Aorta (tissue), 5 donors: ENCODE results near the gene COTL1. TPM values are rescaled to one million over a fixed set of nuclear protein-coding genes. Genes with fewer than 3 reads are reported as not detected.

Experiments used
- ATAC-seq: fragments of 200-7000 bp; cut with Tn5 transposase; one replicate; pipeline ENCODE4 v1.9.1; 2022; ENCODE audit warnings: moderate library complexity; ENCODE audit not compliant: low FRiP score
- DNase-seq, 2 donors: peaks; one replicate each; pipeline ENCODE4 v3.0.0-alpha.2; 2020
- H3K27ac ChIP-seq, 2 donors: one replicate each; pipeline ENCODE4 v1.5.1; 2013; ENCODE audit warnings: low read length in 2 of 2, mild to moderate bottlenecking in 2 of 2, moderate library complexity in 2 of 2, control low read depth in 1 of 2, inconsistent platforms in 1 of 2, low read depth in 1 of 2
- H3K27me3 ChIP-seq, 2 donors: one replicate each; pipeline ENCODE4 v1.6.1; 2013; ENCODE audit warnings: control low read depth in 1 of 2, low read length in 1 of 2, mild to moderate bottlenecking in 1 of 2, moderate library complexity in 1 of 2; ENCODE audit not compliant: insufficient read depth in 2 of 2, control insufficient read depth in 1 of 2
- H3K36me3 ChIP-seq, 2 donors: one replicate each; pipeline ENCODE4 v1.6.1; 2013; ENCODE audit warnings: control low read depth in 1 of 2, low read length in 1 of 2, mild to moderate bottlenecking in 1 of 2; ENCODE audit not compliant: insufficient read depth in 2 of 2, control insufficient read depth in 1 of 2
- H3K4me1 ChIP-seq, 2 donors: one replicate each; pipeline ENCODE4 v1.6.1; 2013; ENCODE audit warnings: low read length in 2 of 2, control low read depth in 1 of 2, mild to moderate bottlenecking in 1 of 2, moderate library complexity in 1 of 2; ENCODE audit not compliant: insufficient read depth in 2 of 2, control insufficient read depth in 1 of 2
- H3K4me3 ChIP-seq, 2 donors: one replicate each; pipeline ENCODE4 v1.5.1; 2013; ENCODE audit warnings: low read length in 2 of 2, control low read depth in 1 of 2, mild to moderate bottlenecking in 1 of 2
- H3K9me3 ChIP-seq: one replicate; pipeline ENCODE4 v1.6.1; 2013; ENCODE audit warnings: mild to moderate bottlenecking, low read length; ENCODE audit not compliant: control insufficient read depth
- WGBS, 2 donors: extraction: QIAGEN DNeasy Blood & Tissue Kit; methylation state at CpG; one replicate each; pipeline ENCODE4 v1.1.7; 2013; 5-methylcytosine and 5-hydroxymethylcytosine counted together
- intact Hi-C, 2 donors: fragments of 100-400 bp; cut with DNase I; formaldehyde crosslinking; loops; one replicate each; pipeline versions ENCODE4 v1.14.2 to v1.15.0; 2022
- polyA plus RNA-seq, 2 donors: library from polyadenylated mRNA; stranded (reverse); fragments of 200-250 nt; gene quantifications; one replicate each; pipeline ENCODE4 v1.2.3, GENCODE V29; 2013
- total RNA-seq, 2 donors: library from RNA; stranded (reverse); fragmentation: NEBNext Ultra II Directional; extraction: Animal tissue kit (Norgen Biotek cat#: 25700); gene quantifications; one replicate each; pipeline ENCODE4 v1.2.1, GENCODE V29; 2021
- donor health status: healthy with polysubstance abuse.
- donor health status: Bipolar disorder and iron deficiency.
- donor health status: DM: no; HTN: no; CAD: no.
- donor health status: DM: no; HTN: no; CAD: no.
- donor health status: DM: yes; HTN: yes; CAD: no.

The COTL1 gene
- total and polyA plus RNA-seq, 4 donors: 22.8 to 69.9 (median 60.0) TPM

DNA sequence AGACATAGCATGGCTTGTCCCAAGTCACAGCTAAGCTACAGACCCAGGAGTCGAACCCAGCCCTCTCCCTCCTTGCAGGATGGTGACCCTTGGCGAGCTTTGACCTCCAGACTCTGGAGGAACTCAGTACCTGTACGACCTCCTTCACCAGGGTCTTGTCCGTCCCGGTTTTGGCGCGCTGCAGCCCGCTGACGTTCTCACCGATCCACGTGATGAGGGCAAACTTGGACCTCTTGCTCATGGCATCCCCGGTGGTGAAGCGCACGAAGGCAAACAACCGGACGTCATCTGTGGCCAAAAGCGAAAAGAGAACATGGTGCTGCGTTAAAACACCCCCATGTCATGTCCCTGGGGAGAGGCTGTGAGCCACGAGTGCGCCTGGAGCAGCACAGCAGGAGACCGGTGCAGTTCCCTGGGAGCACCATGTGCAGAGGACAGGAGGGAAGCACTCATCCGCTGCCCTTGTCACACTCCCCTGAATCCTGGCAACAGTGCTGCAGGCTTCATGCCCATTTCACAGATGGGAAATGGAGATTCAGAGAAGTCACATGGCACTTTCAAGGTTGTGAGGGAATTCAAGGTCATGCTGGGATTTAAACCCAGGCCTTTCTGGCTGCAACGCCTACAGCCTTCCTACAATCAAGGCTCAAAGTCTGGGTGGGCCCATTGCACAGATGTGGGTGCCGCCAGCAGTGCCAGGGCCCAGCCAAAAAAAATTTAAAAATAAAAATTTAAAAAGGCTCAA, 27.7 kb downstream of the COTL1 start:
- ATAC-seq (no peak), DNase-seq (peak in 1 of 2 donors; percentile 19)
- Histone ChIP-seq H3K27ac (no peak overlapping the region), H3K27me3 (no peaks in the 10 kb centered on the region), H3K4me1 (no peaks in the 10 kb centered on the region), H3K4me3 (no peak overlapping the region), H3K9me3 (no peaks in the 10 kb centered on the region), H3K36me3 (no peaks in the 10 kb centered on the region)
- 95 to 96% methylated on average over 24 of the region's 24 CpGs for WGBS, 2 donors
- intact Hi-C loops: no loop called here

DNA sequence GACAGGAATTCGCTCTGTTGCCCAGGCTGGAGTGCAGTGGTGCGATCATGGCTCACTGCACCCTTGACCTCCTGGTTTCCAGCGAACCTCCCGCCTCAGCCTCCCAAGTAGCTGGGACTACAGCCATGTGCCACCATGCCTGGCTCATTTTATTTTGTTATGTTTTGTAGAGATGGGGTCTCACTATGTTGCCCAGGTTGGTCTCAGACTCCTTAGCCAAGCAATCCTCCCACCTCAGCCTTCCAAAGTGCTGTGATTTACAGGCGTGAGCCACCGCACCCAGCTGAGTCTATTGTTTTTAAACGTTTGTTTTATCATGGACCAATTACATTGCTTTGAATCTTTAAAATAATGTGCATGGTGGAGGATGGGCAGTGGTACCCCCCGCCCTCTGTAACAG, 28.9 kb downstream of the COTL1 start:
- Histone ChIP-seq H3K4me1 (no peaks in the 10 kb centered on the region), H3K9me3 (no peaks in the 10 kb centered on the region), H3K36me3 (no peaks in the 10 kb centered on the region), H3K27ac (no peak overlapping the region), H3K27me3 (no peaks in the 10 kb centered on the region), H3K4me3 (no peak overlapping the region)
- ATAC-seq (no peak), DNase-seq (peak in 1 of 2 donors; percentile 12)
- WGBS, 2 donors: 92 to 95% methylated on average over 8 of the region's 8 CpGs
- intact Hi-C loops: no loop called here

DNA sequence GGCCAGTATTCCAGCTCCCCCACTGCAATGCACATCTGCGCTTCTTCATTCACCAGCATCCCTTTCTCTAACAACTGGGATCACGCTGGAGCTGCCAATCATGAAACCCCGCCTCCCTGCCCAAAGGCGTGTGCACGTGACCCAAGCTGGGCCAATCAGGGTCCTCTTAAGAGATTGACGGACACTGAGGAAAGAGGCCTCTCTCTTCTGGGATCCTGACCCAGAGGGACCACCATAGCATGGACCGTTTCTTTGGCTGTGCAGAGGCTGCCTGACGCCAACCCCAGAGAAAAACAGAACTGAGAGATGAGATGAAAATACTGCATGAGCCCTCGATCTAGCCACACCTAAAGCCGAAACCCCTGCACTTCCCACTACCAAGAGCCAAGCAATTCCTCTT, 32.0 kb downstream of the COTL1 start:
- no peak overlapping the region for H3K4me3 ChIP-seq
- 94 to 95% methylated on average over 10 of the region's 10 CpGs for WGBS, 2 donors
- ATAC-seq (no peak), DNase-seq (peak in 1 of 2 donors; percentile 62)
- peaks cover 0 to 3% of the 10 kb centered on the region in 2 donors for H3K4me1 ChIP-seq
- no peaks in the 10 kb centered on the region for H3K27me3 ChIP-seq
- no peaks in the 10 kb centered on the region for H3K9me3 ChIP-seq
- no peaks in the 10 kb centered on the region for H3K36me3 ChIP-seq
- no peak overlapping the region for H3K27ac ChIP-seq
- intact Hi-C loops: no loop called here

DNA sequence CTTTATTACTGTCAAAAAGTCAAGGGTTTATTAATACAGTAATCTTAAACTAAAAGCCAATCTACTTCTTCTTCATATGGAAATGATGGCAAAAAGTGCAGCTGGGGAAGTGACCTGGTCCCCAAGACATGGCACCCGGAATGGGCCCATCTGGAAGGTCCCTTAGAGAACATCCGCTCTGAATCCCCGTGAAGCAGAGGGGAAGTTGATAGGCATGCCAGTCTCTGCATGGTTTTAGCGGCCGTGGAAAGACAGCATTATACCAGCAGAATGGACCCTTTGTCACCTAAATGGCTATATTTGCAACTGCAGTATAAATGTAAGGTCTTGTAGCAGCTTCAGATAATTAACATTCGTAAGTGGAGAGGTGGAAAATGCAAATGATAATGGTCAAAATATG, 32.4 kb downstream of the COTL1 start:
- 93 to 96% methylated on average over 6 of the region's 6 CpGs for WGBS, 2 donors
- Histone ChIP-seq H3K27me3 (no peaks in the 10 kb centered on the region), H3K4me3 (no peak overlapping the region), H3K36me3 (no peaks in the 10 kb centered on the region), H3K27ac (no peak overlapping the region), H3K9me3 (no peaks in the 10 kb centered on the region), H3K4me1 (peaks cover 0 to 3% of the 10 kb centered on the region in 2 donors)
- intact Hi-C loops: no loop called here
- no peak for DNase-seq
- no peak for ATAC-seq

DNA sequence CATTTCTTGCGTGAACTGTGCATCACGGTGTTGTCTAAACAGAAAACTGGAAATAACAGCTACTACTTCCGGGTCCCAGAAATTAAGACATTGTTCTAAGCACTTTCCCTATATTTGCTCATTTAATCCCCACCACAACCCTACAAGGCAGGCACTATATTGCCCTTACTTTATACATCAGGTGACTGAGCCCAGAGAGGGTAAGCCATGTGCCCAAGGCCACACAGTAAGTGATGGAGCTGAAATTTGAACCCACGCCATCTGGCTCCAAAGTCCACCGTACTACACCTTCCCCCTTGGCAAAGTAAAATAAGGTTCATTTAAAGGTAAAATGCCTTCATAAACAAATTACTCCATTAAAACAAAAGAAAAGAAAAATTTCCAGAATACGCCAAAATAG, 33.2 kb downstream of the COTL1 start:
- Histone ChIP-seq H3K4me3 (no peak overlapping the region), H3K36me3 (no peaks in the 10 kb centered on the region), H3K4me1 (peaks cover 0 to 3% of the 10 kb centered on the region in 2 donors), H3K9me3 (no peaks in the 10 kb centered on the region), H3K27ac (no peak overlapping the region), H3K27me3 (no peaks in the 10 kb centered on the region)
- DNase-seq: no peak
- 88 to 91% methylated on average over 6 of the region's 6 CpGs for WGBS, 2 donors
- no peak for ATAC-seq
- intact Hi-C loops: no loop called here

DNA sequence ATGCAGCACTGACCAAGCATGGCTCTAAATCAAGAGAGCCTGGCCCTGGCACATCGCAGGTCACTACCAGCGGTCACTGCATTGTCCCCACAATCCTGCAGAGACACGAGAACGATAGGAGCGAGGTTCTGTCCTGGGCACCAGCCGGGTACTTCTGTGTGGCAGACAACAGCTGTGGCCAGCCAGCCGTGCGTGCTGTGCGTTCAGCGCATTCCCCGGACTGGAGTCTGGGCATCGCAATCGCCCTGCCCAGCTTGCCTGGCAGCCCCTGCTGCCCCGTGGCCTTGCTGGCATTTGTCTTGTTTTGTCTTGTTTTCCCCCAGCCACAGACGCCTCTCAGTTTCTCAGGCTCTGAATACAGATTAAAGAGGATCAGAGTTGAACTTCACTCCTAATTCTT, 33.9 kb downstream of the COTL1 start:
- no peak for ATAC-seq
- Histone ChIP-seq H3K27me3 (no peaks in the 10 kb centered on the region), H3K4me3 (no peak overlapping the region), H3K4me1 (peaks cover 0 to 3% of the 10 kb centered on the region in 2 donors), H3K36me3 (no peaks in the 10 kb centered on the region), H3K27ac (peak overlapping the region in 1 of 2 donors; percentile 49), H3K9me3 (no peaks in the 10 kb centered on the region)
- 7 to 15% methylated on average over 15 of the region's 15 CpGs for WGBS, 2 donors
- intact Hi-C loops: no loop called here
- no peak for DNase-seq

DNA sequence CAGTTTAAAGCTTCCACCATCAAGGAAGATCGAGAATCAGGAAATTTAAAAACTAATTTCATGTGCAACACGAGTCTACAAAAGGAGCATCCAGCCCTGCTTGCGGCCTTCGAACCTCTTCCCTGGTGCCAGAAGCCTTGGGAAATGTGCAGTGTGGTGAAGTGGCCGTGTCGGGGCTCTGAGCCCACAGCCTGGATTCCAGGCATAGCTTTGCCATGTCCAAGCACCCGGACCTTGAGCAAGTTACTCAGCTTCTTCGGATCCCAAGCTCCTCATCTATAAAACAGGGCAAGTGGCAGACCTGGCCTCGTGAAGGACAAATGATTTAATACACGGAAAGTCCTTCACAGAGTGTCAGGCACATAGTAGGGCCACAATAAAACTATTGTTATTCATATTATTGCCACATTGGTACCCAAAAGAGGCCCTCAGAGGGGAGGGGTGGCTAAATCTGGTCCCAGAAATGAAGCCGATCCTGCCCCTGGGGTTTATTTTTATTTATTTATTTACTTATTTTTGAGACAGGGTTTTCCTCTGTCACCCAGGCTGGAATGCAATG, 34.8 kb downstream of the COTL1 start:
- Histone ChIP-seq H3K9me3 (no peaks in the 10 kb centered on the region), H3K27ac (peak overlapping the region in 1 of 2 donors; percentile 19), H3K4me1 (peaks cover 0 to 3% of the 10 kb centered on the region in 2 donors), H3K27me3 (no peaks in the 10 kb centered on the region), H3K4me3 (no peak overlapping the region), H3K36me3 (no peaks in the 10 kb centered on the region)
- 25 to 26% methylated on average over 11 of the region's 11 CpGs for WGBS, 2 donors
- intact Hi-C loops: no loop called here
- no peak for DNase-seq
- no peak for ATAC-seq

DNA sequence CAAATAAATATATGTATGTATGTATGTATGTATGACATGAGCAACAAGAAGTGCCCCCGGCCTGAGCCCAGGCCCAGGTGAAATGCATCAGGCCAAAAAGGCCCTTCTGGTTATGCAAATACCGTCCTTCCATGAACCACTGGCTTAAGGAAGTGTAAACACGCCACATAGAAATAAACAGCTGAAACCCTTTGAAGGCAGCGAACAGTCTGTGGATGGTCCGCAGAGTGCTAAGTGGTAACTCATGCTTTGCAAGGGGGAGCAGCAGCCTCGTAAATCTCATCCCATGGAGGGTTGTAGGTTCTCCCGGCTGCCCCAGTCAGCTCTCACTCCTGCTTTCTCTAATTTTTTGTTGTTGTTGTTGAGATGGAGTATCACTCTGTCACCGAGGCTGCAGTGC, 36.7 kb downstream of the COTL1 start:
- no peaks in the 10 kb centered on the region for H3K27me3 ChIP-seq
- DNase-seq (no peak), ATAC-seq (no peak)
- H3K36me3 ChIP-seq: no peaks in the 10 kb centered on the region
- H3K4me3 ChIP-seq: no peak overlapping the region
- H3K9me3 ChIP-seq: no peaks in the 10 kb centered on the region
- WGBS, 2 donors: 96 to 97% methylated on average over 8 of the region's 8 CpGs
- H3K4me1 ChIP-seq: peaks cover 0 to 3% of the 10 kb centered on the region in 2 donors
- intact Hi-C loops: no loop called here
- no peak overlapping the region for H3K27ac ChIP-seq

DNA sequence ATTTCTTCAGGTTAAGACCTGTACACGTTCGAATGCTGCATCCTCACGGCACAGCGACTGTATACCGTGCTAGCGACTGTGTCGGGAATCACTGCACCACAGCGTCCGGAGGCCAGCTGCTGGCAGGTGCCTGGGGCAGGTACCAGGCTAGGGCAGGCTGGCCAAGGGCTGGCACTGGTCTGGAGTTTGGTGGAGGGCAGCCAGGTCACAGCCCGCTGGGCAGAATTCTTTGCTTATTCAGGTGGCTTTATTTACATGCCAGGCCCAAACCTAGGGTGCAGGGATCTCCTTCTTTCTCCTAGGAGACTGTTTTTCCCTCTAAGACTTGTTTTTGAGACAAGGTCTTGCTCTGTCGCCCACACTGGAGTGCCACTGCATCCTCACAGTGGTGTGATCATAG, 37.9 kb downstream of the COTL1 start:
- 90 to 92% methylated on average over 11 of the region's 11 CpGs for WGBS, 2 donors

More for the DNA sequence above, 37.9 kb downstream of the COTL1 start:
- Histone ChIP-seq H3K27ac (no peak overlapping the region), H3K4me3 (no peak overlapping the region), H3K36me3 (no peaks in the 10 kb centered on the region), H3K27me3 (no peaks in the 10 kb centered on the region), H3K9me3 (no peaks in the 10 kb centered on the region), H3K4me1 (peaks cover 0 to 3% of the 10 kb centered on the region in 2 donors)
- intact Hi-C loops: no loop called here
- ATAC-seq (no peak), DNase-seq (no peak)
